ENCODE results near the gene TARM1. TPM values are rescaled to one million over a fixed set of nuclear protein-coding genes. Genes with fewer than 3 reads are reported as not detected.

The TARM1 gene
- total RNA-seq, 3 donors from 2014 or later (not counting 1 experiment from before 2014, with no cell fraction given): not detected

- H3K36me3 ChIP-seq (ENCODE audit: control insufficient read depth, insufficient read depth, low read length): peaks cover 70% of the 10 kb centered on the region
- H3K4me3 ChIP-seq (ENCODE audit: low read length): no peak overlapping the region
- Mint-ChIP-seq H3K9me3 (no peaks in the 10 kb centered on the region), H3K4me1 (peaks cover 0 to 16% of the 10 kb centered on the region in 2 donors), H3K4me3 (no peak overlapping the region), H3K27ac (no peak overlapping the region), H3K27me3 (ENCODE audit: low read depth in 2 of 2) (no peaks in the 10 kb centered on the region), H3K36me3 (no peaks in the 10 kb centered on the region)
- ATAC-seq (no peak), DNase-seq (no peak)
- no peak for TF ChIP-seq CTCF (IDR thresholded peaks at IDR 0.05)
- intact Hi-C loops (cut with micrococcal nuclease): no loop called here
- WGBS (ENCODE audit: insufficient coverage): 96% methylated on average over 10 of the region's 10 CpGs
- no peak overlapping the region for H3K27ac ChIP-seq (ENCODE audit: low read length)
- no peaks in the 10 kb centered on the region for H3K27me3 ChIP-seq (ENCODE audit: control insufficient read depth, insufficient read depth, low read length)
- H3K9me3 ChIP-seq (ENCODE audit: control insufficient read depth, insufficient read depth, low read length): no peaks in the 10 kb centered on the region
- peaks cover 4% of the 10 kb centered on the region for H3K4me1 ChIP-seq (ENCODE audit: control insufficient read depth, insufficient read depth, low read length)
Observed at GRCh38 chr19:54121259-54121658, 40.1 kb upstream of the TARM1 start.

GRCh38 chr19:54115109-54116063 lies 34.2 kb upstream of the TARM1 start, which contains the start of the genes PRPF31 and TFPT:
TSS of gene PRPF31 (plus strand) at chr19:54115754. CDS start at chr19:54118279, 2,525 bp downstream.
TSS of gene TFPT (minus strand) at chr19:54115657. CDS start at chr19:54115269, 388 bp downstream.
- Mint-ChIP-seq H3K27ac (peak within 1 kb of the TSS; percentile 87 to 88), H3K27me3 (ENCODE audit: low read depth in 2 of 2) (no peaks in the 10 kb centered on the region), H3K4me1 (peaks cover 27 to 44% of the 10 kb centered on the region in 2 donors), H3K36me3 (no peaks in the 10 kb centered on the region), H3K9me3 (no peaks in the 10 kb centered on the region), H3K4me3 (peak within 1 kb of the TSS; percentile 92)
- Histone ChIP-seq H3K4me3 (ENCODE audit: low read length) (peak within 1 kb of the TSS; percentile 56), H3K27ac (ENCODE audit: low read length) (peak within 1 kb of the TSS; percentile 67), H3K27me3 (ENCODE audit: control insufficient read depth, insufficient read depth, low read length) (no peaks in the 10 kb centered on the region), H3K36me3 (ENCODE audit: control insufficient read depth, insufficient read depth, low read length) (peaks cover 27% of the 10 kb centered on the region), H3K9me3 (ENCODE audit: control insufficient read depth, insufficient read depth, low read length) (no peaks in the 10 kb centered on the region), H3K4me1 (ENCODE audit: control insufficient read depth, insufficient read depth, low read length) (peaks cover 24% of the 10 kb centered on the region)
- DNase-seq (peak; percentile 94 to 99), ATAC-seq (peak; percentile 91 to 95 (median 93))
- no peak for TF ChIP-seq CTCF (IDR thresholded peaks at IDR 0.05)
- WGBS (ENCODE audit: insufficient coverage): under 1% methylated on average over 60 of the region's 60 CpGs
- intact Hi-C loops (cut with micrococcal nuclease): loop anchor here (1.0 kb wide), 4 partner anchors 13 to 75 kb away; partner anchors contain the start of genes CNOT3, LENG1 and NDUFA3

- Mint-ChIP-seq H3K9me3 (no peaks in the 10 kb centered on the region), H3K36me3 (no peaks in the 10 kb centered on the region), H3K4me3 (peak overlapping the region; percentile 92), H3K27me3 (ENCODE audit: low read depth in 2 of 2) (no peaks in the 10 kb centered on the region), H3K4me1 (peaks cover 27 to 44% of the 10 kb centered on the region in 2 donors), H3K27ac (peak overlapping the region; percentile 87 to 88)
- peak overlapping the region; percentile 67 for H3K27ac ChIP-seq (ENCODE audit: low read length)
- intact Hi-C loops (cut with micrococcal nuclease): loop anchor here (1.0 kb wide), 4 partner anchors 12 to 76 kb away; partner anchors contain the start of genes CNOT3, LENG1 and NDUFA3
- H3K36me3 ChIP-seq (ENCODE audit: control insufficient read depth, insufficient read depth, low read length): peaks cover 23% of the 10 kb centered on the region
- peaks cover 24% of the 10 kb centered on the region for H3K4me1 ChIP-seq (ENCODE audit: control insufficient read depth, insufficient read depth, low read length)
- 3% methylated on average over 28 of the region's 28 CpGs for WGBS (ENCODE audit: insufficient coverage)
- H3K9me3 ChIP-seq (ENCODE audit: control insufficient read depth, insufficient read depth, low read length): no peaks in the 10 kb centered on the region
- peak in 1 of 2 donors; percentile 78 for DNase-seq
- no peak for ATAC-seq
- peak overlapping the region; percentile 56 for H3K4me3 ChIP-seq (ENCODE audit: low read length)
- no peak for TF ChIP-seq CTCF (IDR thresholded peaks at IDR 0.05)
- H3K27me3 ChIP-seq (ENCODE audit: control insufficient read depth, insufficient read depth, low read length): no peaks in the 10 kb centered on the region
Observed at GRCh38 chr19:54114340-54115108, 33.4 kb upstream of the TARM1 start.

Data from natural killer cell (primary cell).